NT2/D1 (cell line): ENCODE measurements around the gene CRELD1.

Experiments
- YY1 ChIP-seq: IDR thresholded peaks from 2 replicates; pipeline ENCODE4 v1.6.1; 2011; ENCODE audit not compliant: insufficient read length, insufficient read depth
- ZNF274 ChIP-seq: IDR thresholded peaks from 2 replicates; pipeline ENCODE4 v1.6.1; 2011; ENCODE audit warnings: mild to moderate bottlenecking, low read depth, low read length

DNA sequence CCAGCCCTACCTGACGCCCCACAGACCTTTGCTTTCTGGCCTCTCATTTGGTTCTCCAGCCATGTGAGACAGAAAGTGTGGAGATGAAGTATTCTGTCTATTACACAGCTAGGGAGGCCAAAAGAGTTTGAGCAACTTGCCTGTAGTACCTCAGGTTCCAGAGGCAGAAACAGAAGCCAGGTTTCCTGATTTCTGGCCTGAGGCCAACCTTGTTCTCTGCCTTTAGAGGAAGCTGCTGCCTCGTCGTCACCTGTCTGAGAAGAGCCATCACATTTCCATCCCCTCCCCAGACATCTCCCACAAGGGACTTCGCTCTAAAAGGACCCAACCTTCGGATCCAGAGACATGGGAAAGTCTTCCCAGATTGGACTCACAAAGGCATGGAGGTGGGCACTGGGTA, 27.2 kb upstream of the CRELD1 start:
- TF ChIP-seq ZNF274 (no peak), YY1 (no peak)
